A549 (cell line): ENCODE results near the gene MATN4.

Experiments
- BHLHE40 ChIP-seq: IDR thresholded peaks from 2 replicates; pipeline ENCODE4 v1.6.1; 2012; ENCODE audit warnings: low read depth, low read length, inconsistent platforms
- POLR2A ChIP-seq: IDR thresholded peaks from 2 replicates; pipeline ENCODE4 v1.6.1; 2012; ENCODE audit warnings: mild to moderate bottlenecking, low read length
- RFX5 ChIP-seq: fragments of 450-650 bp; IDR thresholded peaks from 2 replicates; pipeline ENCODE4 v1.7.1; 2014; ENCODE audit warnings: antibody characterized with exemption, mild to moderate bottlenecking, moderate library complexity
- ZC3H11A ChIP-seq: fragments of 450-650 bp; IDR thresholded peaks from 2 replicates; pipeline ENCODE4 v1.6.1; 2014; ENCODE audit warnings: antibody characterized with exemption, mild to moderate bottlenecking
- TF ChIP-seq, protein P1 (sequence below): fragments of >200 bp; sonication (Bioruptor Twin); formaldehyde crosslinking; IDR thresholded peaks from 3 replicates; pipeline ENCODE4 v1.5.1; 2016

GRCh38 chr20:45282700-45283550, 25.2 kb downstream of the MATN4 start:
- TF ChIP-seq BHLHE40 = no peak
- no peak for TF ChIP-seq POLR2A
- no peak for TF ChIP-seq RFX5
- TF ChIP-seq, protein P1, sequence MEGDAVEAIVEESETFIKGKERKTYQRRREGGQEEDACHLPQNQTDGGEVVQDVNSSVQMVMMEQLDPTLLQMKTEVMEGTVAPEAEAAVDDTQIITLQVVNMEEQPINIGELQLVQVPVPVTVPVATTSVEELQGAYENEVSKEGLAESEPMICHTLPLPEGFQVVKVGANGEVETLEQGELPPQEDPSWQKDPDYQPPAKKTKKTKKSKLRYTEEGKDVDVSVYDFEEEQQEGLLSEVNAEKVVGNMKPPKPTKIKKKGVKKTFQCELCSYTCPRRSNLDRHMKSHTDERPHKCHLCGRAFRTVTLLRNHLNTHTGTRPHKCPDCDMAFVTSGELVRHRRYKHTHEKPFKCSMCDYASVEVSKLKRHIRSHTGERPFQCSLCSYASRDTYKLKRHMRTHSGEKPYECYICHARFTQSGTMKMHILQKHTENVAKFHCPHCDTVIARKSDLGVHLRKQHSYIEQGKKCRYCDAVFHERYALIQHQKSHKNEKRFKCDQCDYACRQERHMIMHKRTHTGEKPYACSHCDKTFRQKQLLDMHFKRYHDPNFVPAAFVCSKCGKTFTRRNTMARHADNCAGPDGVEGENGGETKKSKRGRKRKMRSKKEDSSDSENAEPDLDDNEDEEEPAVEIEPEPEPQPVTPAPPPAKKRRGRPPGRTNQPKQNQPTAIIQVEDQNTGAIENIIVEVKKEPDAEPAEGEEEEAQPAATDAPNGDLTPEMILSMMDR = no peak
- TF ChIP-seq ZC3H11A = no peak
